Measurements from ENCODE around the gene MAGI1. TPM values are rescaled to one million over a fixed set of nuclear protein-coding genes. Genes with fewer than 3 reads are reported as not detected.

The MAGI1 gene
- total and polyA plus RNA-seq, 2 donors (not counting 1 experiment from before 2014, with no cell fraction given): 0.10 to 0.22 TPM

- Histone ChIP-seq H3K27me3 (replicated peaks in 1 of 4; ENCODE audit: control extremely low read depth in 1 of 4, control insufficient read depth in 3 of 4, insufficient read depth in 4 of 4, low read length in 3 of 4) (no peaks in the 10 kb centered on the region), H3K79me2 (ENCODE audit: control insufficient read depth, insufficient read depth, low read length) (no peaks in the 10 kb centered on the region), H3K4me1 (ENCODE audit: control insufficient read depth in 2 of 2, insufficient read depth in 2 of 2, low read length in 2 of 2) (no peaks in the 10 kb centered on the region), H3K9ac (ENCODE audit: low read length) (no peak overlapping the region), H2AFZ (ENCODE audit: insufficient read depth, low read depth, low read length, poor library complexity, severe bottlenecking) (no peak overlapping the region), H3K27ac (ENCODE audit: low read length in 2 of 2) (no peak overlapping the region), H4K20me1 (ENCODE audit: control insufficient read depth, insufficient read depth, low read length, poor library complexity, severe bottlenecking) (no peaks in the 10 kb centered on the region), H3K9me3 (ENCODE audit: control extremely low read depth in 1 of 3, control insufficient read depth in 2 of 3, insufficient read depth in 1 of 3, low read length in 2 of 3) (peaks cover 0 to 3% (median 0%) of the 10 kb centered on the region in 3 donors), H3K4me3 (ENCODE audit: control extremely low read depth in 1 of 5, extremely low read depth in 1 of 5, insufficient read depth in 1 of 5, low read depth in 2 of 5, low read length in 4 of 5) (no peak overlapping the region), H3K36me3 (replicated peaks in 1 of 2; ENCODE audit: control extremely low read depth in 1 of 2, control insufficient read depth in 1 of 2, extremely low read depth in 1 of 2, insufficient read depth in 2 of 2, low read length in 1 of 2) (no peaks in the 10 kb centered on the region), H3K4me2 (replicated peaks; ENCODE audit: low read depth, low read length, poor library complexity, severe bottlenecking) (no peak overlapping the region)
- Mint-ChIP-seq H3K9me3 (ENCODE audit: insufficient read depth) (no peaks in the 10 kb centered on the region), H3K4me3 (no peak overlapping the region), H3K4me1 (no peaks in the 10 kb centered on the region), H3K27ac (no peak overlapping the region), H3K27me3 (peaks cover 2% of the 10 kb centered on the region)
- ATAC-seq (ENCODE audit: low read depth): no peak
- POLR2A ChIA-PET: no interaction called here
- CTCF ChIA-PET: no interaction called here
- intact Hi-C loops (cut with micrococcal nuclease): no loop called here
- DNase-seq: no peak
- 100% methylated on average over 1 of the region's 3 CpGs for WGBS (ENCODE audit: insufficient coverage)
- no peak for TF ChIP-seq EZH2 (IDR thresholded peaks at IDR 0.05; ENCODE audit: borderline replicate concordance, insufficient read depth, low read depth, low read length, poor library complexity, severe bottlenecking)
- TF ChIP-seq CTCF (IDR thresholded peaks at IDR 0.05): no peak
Measured at GRCh38 chr3:65808824-65809223, 229.9 kb downstream of the MAGI1 start.

GRCh38 chr3:65808407-65808806 is 230.3 kb downstream of the MAGI1 start:
- Histone ChIP-seq H3K9ac (ENCODE audit: low read length) (no peak overlapping the region), H3K27me3 (replicated peaks in 1 of 4; ENCODE audit: control extremely low read depth in 1 of 4, control insufficient read depth in 3 of 4, insufficient read depth in 4 of 4, low read length in 3 of 4) (no peaks in the 10 kb centered on the region), H2AFZ (ENCODE audit: insufficient read depth, low read depth, low read length, poor library complexity, severe bottlenecking) (no peak overlapping the region), H3K36me3 (replicated peaks in 1 of 2; ENCODE audit: control extremely low read depth in 1 of 2, control insufficient read depth in 1 of 2, extremely low read depth in 1 of 2, insufficient read depth in 2 of 2, low read length in 1 of 2) (no peaks in the 10 kb centered on the region), H3K4me2 (replicated peaks; ENCODE audit: low read depth, low read length, poor library complexity, severe bottlenecking) (no peak overlapping the region), H3K9me3 (ENCODE audit: control extremely low read depth in 1 of 3, control insufficient read depth in 2 of 3, insufficient read depth in 1 of 3, low read length in 2 of 3) (peaks cover 0 to 3% (median 0%) of the 10 kb centered on the region in 3 donors), H3K27ac (ENCODE audit: low read length in 2 of 2) (no peak overlapping the region), H3K4me3 (ENCODE audit: control extremely low read depth in 1 of 5, extremely low read depth in 1 of 5, insufficient read depth in 1 of 5, low read depth in 2 of 5, low read length in 4 of 5) (no peak overlapping the region), H3K79me2 (ENCODE audit: control insufficient read depth, insufficient read depth, low read length) (no peaks in the 10 kb centered on the region), H4K20me1 (ENCODE audit: control insufficient read depth, insufficient read depth, low read length, poor library complexity, severe bottlenecking) (no peaks in the 10 kb centered on the region), H3K4me1 (ENCODE audit: control insufficient read depth in 2 of 2, insufficient read depth in 2 of 2, low read length in 2 of 2) (no peaks in the 10 kb centered on the region)
- DNase-seq (no peak), ATAC-seq (ENCODE audit: low read depth) (no peak)
- H3K4me3 Mint-ChIP-seq: no peak overlapping the region
- no peaks in the 10 kb centered on the region for H3K9me3 Mint-ChIP-seq (ENCODE audit: insufficient read depth)
- WGBS (ENCODE audit: insufficient coverage): 83% methylated on average over 2 of the region's 6 CpGs
- TF ChIP-seq CTCF (IDR thresholded peaks at IDR 0.05): no peak
- TF ChIP-seq EZH2 (IDR thresholded peaks at IDR 0.05; ENCODE audit: borderline replicate concordance, insufficient read depth, low read depth, low read length, poor library complexity, severe bottlenecking): no peak
- CTCF ChIA-PET: no interaction called here
- no peaks in the 10 kb centered on the region for H3K4me1 Mint-ChIP-seq
- intact Hi-C loops (cut with micrococcal nuclease): no loop called here
- POLR2A ChIA-PET: no interaction called here
- peaks cover 2% of the 10 kb centered on the region for H3K27me3 Mint-ChIP-seq
- H3K27ac Mint-ChIP-seq: no peak overlapping the region
